HEK293 (cell line): ENCODE measurements around the gene H3-3A.
A peak's percentile ranks its signal among the peaks of the same experiment; 100 is the strongest.

ENCODE experiments used
- CTCF ChIA-PET: fragments of 350-600 bp; formaldehyde crosslinking; extraction: SDS; loops from one replicate; lab custom pipeline; 2021; ENCODE audit warnings: antibody characterized with exemption; lab: Yijun Ruan, JAX
- POLR2A ChIA-PET: fragments of 300-600 bp; formaldehyde crosslinking; extraction: SDS; loops from one replicate; lab custom pipeline; 2020; ENCODE audit warnings: antibody characterized with exemption, inconsistent platforms; lab: Yijun Ruan, JAX
- H3K27ac ChIP-seq: fragments of 200-500 bp; sonication (Bioruptor generic); 2 replicates; pipeline ENCODE4 v1.5.1; 2014; ENCODE audit warnings: low read depth, low read length, control low read depth, inconsistent platforms; ENCODE audit errors: extremely low read depth
- H3K36me3 ChIP-seq, 2 experiments: fragments of 200-500 bp in 1 of 2; sonication (Bioruptor generic) in 1 of 2; 1 replicate in 1 of 2; 2 replicates in 1 of 2; pipeline ENCODE4 v1.5.1; 2014 to 2017; ENCODE audit warnings: inconsistent platforms in 2 of 2, low read length in 2 of 2; ENCODE audit not compliant: control insufficient read depth in 2 of 2, insufficient read depth in 1 of 2
- H3K4me1 ChIP-seq: fragments of 200-500 bp; sonication (Bioruptor generic); 2 replicates; pipeline ENCODE4 v1.5.1; 2014; ENCODE audit warnings: mild to moderate bottlenecking, low read length, inconsistent platforms; ENCODE audit not compliant: control insufficient read depth, insufficient read depth
- H3K4me3 ChIP-seq: 2 replicates; pipeline ENCODE4 v1.5.1; 2011; ENCODE audit warnings: low read depth, mild to moderate bottlenecking, control low read depth, low read length, moderate library complexity
- H3K9me3 ChIP-seq: fragments of 200-500 bp; sonication (Bioruptor generic); 2 replicates; pipeline ENCODE4 v1.5.1; 2014; ENCODE audit warnings: low read depth, low read length, inconsistent platforms; ENCODE audit not compliant: control insufficient read depth, insufficient read depth
- ELK4 ChIP-seq: IDR thresholded peaks from 2 replicates; pipeline ENCODE4 v1.6.1; 2011; ENCODE audit warnings: mild to moderate bottlenecking, low read depth, low read length, borderline replicate concordance
- KLF8 ChIP-seq: fragments of 450-650 bp; formaldehyde crosslinking; IDR thresholded peaks from 2 replicates; pipeline ENCODE4 v1.5.1; 2016; ENCODE audit warnings: missing biosample characterization, missing genetic modification characterization
- PRDM1 ChIP-seq: fragments of 450-650 bp; formaldehyde crosslinking; IDR thresholded peaks from 2 replicates; pipeline ENCODE4; 2016; ENCODE audit warnings: missing biosample characterization, missing genetic modification characterization
- REST ChIP-seq: fragments of 450-650 bp; formaldehyde crosslinking; IDR thresholded peaks from 2 replicates; pipeline ENCODE4 v1.5.1; 2016; ENCODE audit warnings: missing biosample characterization, missing genetic modification characterization
- SCRT2 ChIP-seq: fragments of 450-650 bp; formaldehyde crosslinking; IDR thresholded peaks from 2 replicates; pipeline ENCODE4 v1.5.1; 2016; ENCODE audit warnings: missing biosample characterization, missing genetic modification characterization
- SP2 ChIP-seq: fragments of 450-650 bp; formaldehyde crosslinking; IDR thresholded peaks from 2 replicates; pipeline ENCODE4 v1.5.1; 2016; ENCODE audit warnings: missing biosample characterization, missing genetic modification characterization
- YY1 ChIP-seq: fragments of 450-650 bp; formaldehyde crosslinking; IDR thresholded peaks from 2 replicates; pipeline ENCODE4 v1.5.1; 2018; ENCODE audit warnings: missing biosample characterization, missing genetic modification characterization
- ZBTB17 ChIP-seq: fragments of 450-650 bp; formaldehyde crosslinking; IDR thresholded peaks from 2 replicates; pipeline ENCODE4 v1.5.1; 2016; ENCODE audit warnings: missing biosample characterization, missing genetic modification characterization
- ZBTB48 ChIP-seq: fragments of 450-650 bp; formaldehyde crosslinking; IDR thresholded peaks from 2 replicates; pipeline ENCODE4 v1.5.1; 2016; ENCODE audit warnings: missing biosample characterization, missing genetic modification characterization
- ZBTB6 ChIP-seq: fragments of 450-650 bp; formaldehyde crosslinking; IDR thresholded peaks from 2 replicates; pipeline ENCODE4 v1.5.1; 2017; ENCODE audit warnings: missing biosample characterization, missing genetic modification characterization
- ZBTB7A ChIP-seq: fragments of 450-650 bp; formaldehyde crosslinking; IDR thresholded peaks from 2 replicates; pipeline ENCODE4 v1.5.1; 2016; ENCODE audit warnings: low read depth, missing biosample characterization, missing genetic modification characterization
- ZNF140 ChIP-seq: fragments of 450-650 bp; formaldehyde crosslinking; IDR thresholded peaks from 2 replicates; pipeline ENCODE4 v1.5.1; 2016; ENCODE audit warnings: missing biosample characterization, missing genetic modification characterization
- ZNF23 ChIP-seq: fragments of 450-650 bp; formaldehyde crosslinking; IDR thresholded peaks from 2 replicates; pipeline ENCODE4 v1.5.1; 2016; ENCODE audit warnings: missing biosample characterization, missing genetic modification characterization, borderline replicate concordance
- ZNF354C ChIP-seq: fragments of 450-650 bp; formaldehyde crosslinking; IDR thresholded peaks from 2 replicates; pipeline ENCODE4 v1.5.1; 2016; ENCODE audit warnings: missing biosample characterization, missing genetic modification characterization, low read depth, borderline replicate concordance
- ZNF555 ChIP-seq: fragments of 450-650 bp; formaldehyde crosslinking; conservative IDR thresholded peaks from 2 replicates; pipeline ENCODE4 v1.5.1; 2017; ENCODE audit warnings: missing biosample characterization, mild to moderate bottlenecking, missing genetic modification characterization, inconsistent platforms
- ZNF560 ChIP-seq: fragments of 450-650 bp; formaldehyde crosslinking; IDR thresholded peaks from 2 replicates; pipeline ENCODE4 v1.5.1; 2017; ENCODE audit warnings: missing biosample characterization, missing genetic modification characterization, borderline replicate concordance
- ZNF596 ChIP-seq: fragments of 450-650 bp; IDR thresholded peaks from 2 replicates; pipeline ENCODE4 v1.5.0; 2018; ENCODE audit warnings: missing biosample characterization, mild to moderate bottlenecking, missing genetic modification characterization, moderate library complexity
- ZNF600 ChIP-seq: fragments of 450-650 bp; formaldehyde crosslinking; IDR thresholded peaks from 2 replicates; pipeline ENCODE4 v1.5.1; 2016; ENCODE audit warnings: missing biosample characterization, missing genetic modification characterization
- ZNF629 ChIP-seq: fragments of 450-650 bp; formaldehyde crosslinking; IDR thresholded peaks from 2 replicates; pipeline ENCODE4 v1.5.1; 2017; ENCODE audit warnings: missing biosample characterization, missing genetic modification characterization
- ZNF664 ChIP-seq: fragments of 450-650 bp; formaldehyde crosslinking; IDR thresholded peaks from 2 replicates; pipeline ENCODE4 v1.5.1; 2016; ENCODE audit warnings: missing biosample characterization, missing genetic modification characterization
- ZNF677 ChIP-seq: fragments of 450-650 bp; IDR thresholded peaks from 2 replicates; pipeline ENCODE4 v1.5.0; 2018; ENCODE audit warnings: missing biosample characterization, mild to moderate bottlenecking, missing genetic modification characterization, moderate library complexity
- ZNF701 ChIP-seq: fragments of 450-650 bp; formaldehyde crosslinking; IDR thresholded peaks from 2 replicates; pipeline ENCODE4 v1.5.1; 2016; ENCODE audit warnings: missing biosample characterization, missing genetic modification characterization
- ZXDB ChIP-seq: fragments of 450-650 bp; formaldehyde crosslinking; IDR thresholded peaks from 2 replicates; pipeline ENCODE4 v1.5.1; 2016; ENCODE audit warnings: missing biosample characterization, missing genetic modification characterization
- TF ChIP-seq, protein P1 (sequence below): fragments of 450-650 bp; formaldehyde crosslinking; IDR thresholded peaks from 2 replicates; pipeline ENCODE4 v1.5.1; 2016; ENCODE audit warnings: missing biosample characterization, missing genetic modification characterization
- TF ChIP-seq, protein P2 (sequence below): fragments of 450-650 bp; formaldehyde crosslinking; IDR thresholded peaks from 2 replicates; pipeline ENCODE4 v1.5.1; 2016; ENCODE audit warnings: missing biosample characterization, missing genetic modification characterization

The H3-3A gene

DNA sequence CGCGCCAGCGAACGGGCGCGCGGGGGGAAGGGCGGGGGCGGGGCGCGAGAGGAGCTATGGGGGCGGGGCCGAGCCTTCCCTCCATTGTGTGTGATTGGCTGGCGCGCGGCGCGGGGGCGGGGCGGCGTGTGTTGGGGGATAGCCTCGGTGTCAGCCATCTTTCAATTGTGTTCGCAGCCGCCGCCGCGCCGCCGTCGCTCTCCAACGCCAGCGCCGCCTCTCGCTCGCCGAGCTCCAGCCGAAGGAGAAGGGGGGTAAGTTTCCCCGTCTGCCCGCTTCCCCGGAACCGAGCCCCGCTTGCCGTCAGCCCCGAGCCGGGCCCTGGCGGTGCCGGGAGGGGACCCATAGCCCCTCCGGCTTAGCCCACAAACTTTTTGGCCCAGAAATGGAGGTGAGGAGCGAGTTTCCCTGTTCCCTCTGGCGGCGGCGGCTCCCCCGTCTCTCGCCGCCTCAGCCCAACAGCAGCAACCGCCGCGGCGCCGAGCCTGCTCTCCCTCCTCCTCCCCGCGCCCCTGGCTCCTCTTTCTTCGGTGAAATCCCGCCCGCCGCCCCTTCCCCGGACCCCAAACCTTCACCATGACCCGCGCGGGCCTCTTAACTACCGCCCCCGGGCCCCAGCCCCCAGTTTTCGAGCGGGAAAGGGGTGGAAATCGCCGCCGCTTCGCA lies at the start of gene H3-3A:
Gene H3-3A (plus strand): TSS at position 159 of the 666 bp plus-strand sequence. CDS start 1,636 bp downstream, outside the sequence.
- Histone ChIP-seq H3K4me3 (peak within 1 kb of the TSS; percentile 95), H3K27ac (peak within 1 kb of the TSS; percentile 98), H3K4me1 (peaks cover 14% of the 10 kb centered on the region; the same call in 1 of the 2 replicates), H3K36me3 (peaks cover 29 to 37% of the 10 kb centered on the region in 2 experiments), H3K9me3 (no peaks in the 10 kb centered on the region)
- CTCF ChIA-PET = interaction anchor here (0.6 to 2.9 kb wide), 7 partner anchors 22 to 435 kb away, joined by 3 to 10 read pairs (median 5); no protein-coding TSS in a partner anchor
- POLR2A ChIA-PET = interaction anchor here (0.6 to 4.4 kb wide), 51 partner anchors 8 to 1440 kb away, joined by 3 to 160 read pairs (median 6); partner anchors contain the start of genes LIN9, PARP1, PYCR2 and SDE2
- TF ChIP-seq ZNF555 (no peak), ZBTB48 (tag by site-specific recombination) (peak; percentile 57), ZNF140 (tag by site-specific recombination) (no peak), ZBTB6 (0 out of 2 replicates have a peak, but pooled peaks have one; percentile 28), REST (tag by site-specific recombination) (peak; percentile 93), SCRT2 (tag by site-specific recombination) (no peak), YY1 (tag by site-specific recombination) (peak; percentile 81), ZNF354C (no peak), ZNF23 (tag by site-specific recombination) (no peak), SP2 (peak; percentile 86), ZBTB7A (tag by site-specific recombination) (peak; percentile 98), ZNF629 (tag by site-specific recombination) (peak; percentile 68), PRDM1 (tag by site-specific recombination) (0 out of 2 replicates have a peak, but pooled peaks have one; percentile 45), ZNF664 (tag by site-specific recombination) (no peak), ZNF596 (tag by site-specific recombination) (peak; percentile 55), ZNF677 (no peak), ZBTB17 (tag by site-specific recombination) (peak; percentile 79), KLF8 (tag by site-specific recombination) (peak; percentile 80), ZNF560 (no peak), ZNF701 (tag by site-specific recombination) (no peak), ELK4 (no peak), ZXDB (tag by site-specific recombination) (peak; percentile 80), ZNF600 (tag by site-specific recombination) (peak; percentile 71)
- TF ChIP-seq, protein P1, sequence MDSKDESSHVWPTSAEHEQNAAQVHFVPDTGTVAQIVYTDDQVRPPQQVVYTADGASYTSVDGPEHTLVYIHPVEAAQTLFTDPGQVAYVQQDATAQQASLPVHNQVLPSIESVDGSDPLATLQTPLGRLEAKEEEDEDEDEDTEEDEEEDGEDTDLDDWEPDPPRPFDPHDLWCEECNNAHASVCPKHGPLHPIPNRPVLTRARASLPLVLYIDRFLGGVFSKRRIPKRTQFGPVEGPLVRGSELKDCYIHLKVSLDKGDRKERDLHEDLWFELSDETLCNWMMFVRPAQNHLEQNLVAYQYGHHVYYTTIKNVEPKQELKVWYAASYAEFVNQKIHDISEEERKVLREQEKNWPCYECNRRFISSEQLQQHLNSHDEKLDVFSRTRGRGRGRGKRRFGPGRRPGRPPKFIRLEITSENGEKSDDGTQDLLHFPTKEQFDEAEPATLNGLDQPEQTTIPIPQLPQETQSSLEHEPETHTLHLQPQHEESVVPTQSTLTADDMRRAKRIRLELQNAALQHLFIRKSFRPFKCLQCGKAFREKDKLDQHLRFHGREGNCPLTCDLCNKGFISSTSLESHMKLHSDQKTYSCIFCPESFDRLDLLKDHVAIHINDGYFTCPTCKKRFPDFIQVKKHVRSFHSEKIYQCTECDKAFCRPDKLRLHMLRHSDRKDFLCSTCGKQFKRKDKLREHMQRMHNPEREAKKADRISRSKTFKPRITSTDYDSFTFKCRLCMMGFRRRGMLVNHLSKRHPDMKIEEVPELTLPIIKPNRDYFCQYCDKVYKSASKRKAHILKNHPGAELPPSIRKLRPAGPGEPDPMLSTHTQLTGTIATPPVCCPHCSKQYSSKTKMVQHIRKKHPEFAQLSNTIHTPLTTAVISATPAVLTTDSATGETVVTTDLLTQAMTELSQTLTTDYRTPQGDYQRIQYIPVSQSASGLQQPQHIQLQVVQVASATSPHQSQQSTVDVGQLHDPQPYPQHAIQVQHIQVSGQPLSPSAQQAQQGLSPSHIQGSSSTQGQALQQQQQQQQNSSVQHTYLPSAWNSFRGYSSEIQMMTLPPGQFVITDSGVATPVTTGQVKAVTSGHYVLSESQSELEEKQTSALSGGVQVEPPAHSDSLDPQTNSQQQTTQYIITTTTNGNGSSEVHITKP (tag by site-specific recombination) = peak; percentile 39
- TF ChIP-seq, protein P2, sequence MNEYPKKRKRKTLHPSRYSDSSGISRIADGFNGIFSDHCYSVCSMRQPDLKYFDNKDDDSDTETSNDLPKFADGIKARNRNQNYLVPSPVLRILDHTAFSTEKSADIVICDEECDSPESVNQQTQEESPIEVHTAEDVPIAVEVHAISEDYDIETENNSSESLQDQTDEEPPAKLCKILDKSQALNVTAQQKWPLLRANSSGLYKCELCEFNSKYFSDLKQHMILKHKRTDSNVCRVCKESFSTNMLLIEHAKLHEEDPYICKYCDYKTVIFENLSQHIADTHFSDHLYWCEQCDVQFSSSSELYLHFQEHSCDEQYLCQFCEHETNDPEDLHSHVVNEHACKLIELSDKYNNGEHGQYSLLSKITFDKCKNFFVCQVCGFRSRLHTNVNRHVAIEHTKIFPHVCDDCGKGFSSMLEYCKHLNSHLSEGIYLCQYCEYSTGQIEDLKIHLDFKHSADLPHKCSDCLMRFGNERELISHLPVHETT (tag by site-specific recombination) = peak; percentile 74; the same call in 1 of the 2 replicates
